Endothelial cell (in vitro differentiated cells): Measurements from ENCODE around the gene SLC22A2. TPM values are rescaled to one million over a fixed set of nuclear protein-coding genes. Genes with fewer than 3 reads are reported as not detected.
A peak's percentile ranks its signal among the peaks of the same experiment; 100 is the strongest.

Experiments used
- DNase-seq: peaks from one replicate; pipeline ENCODE4 v3.0.0; 2021; ENCODE audit warnings: low spot score
- H3K27ac Mint-ChIP-seq: one replicate; pipeline ENCODE4 v1.8.0; 2021; ENCODE audit warnings: mixed read lengths, inconsistent platforms; ENCODE audit not compliant: unreplicated experiment
- H3K27me3 Mint-ChIP-seq: one replicate; pipeline ENCODE4 v1.8.0; 2021; ENCODE audit warnings: mild to moderate bottlenecking, moderate library complexity, mixed read lengths, inconsistent platforms; ENCODE audit not compliant: unreplicated experiment
- H3K36me3 Mint-ChIP-seq: one replicate; pipeline ENCODE4 v1.8.0; 2021; ENCODE audit warnings: mild to moderate bottlenecking, low read depth, mixed read lengths, inconsistent platforms; ENCODE audit not compliant: unreplicated experiment
- H3K4me1 Mint-ChIP-seq: one replicate; pipeline ENCODE4 v1.8.0; 2021; ENCODE audit warnings: mild to moderate bottlenecking, mixed read lengths, inconsistent platforms; ENCODE audit not compliant: unreplicated experiment
- H3K4me3 Mint-ChIP-seq: one replicate; pipeline ENCODE4 v1.8.0; 2021; ENCODE audit warnings: mild to moderate bottlenecking, mixed read lengths, inconsistent platforms; ENCODE audit not compliant: unreplicated experiment
- H3K9me3 Mint-ChIP-seq: one replicate; pipeline ENCODE4 v1.8.0; 2021; ENCODE audit warnings: mixed read lengths, inconsistent platforms; ENCODE audit not compliant: unreplicated experiment
- CTCF ChIP-seq: fragments of 200-600 bp; sonication (generic); IDR thresholded peaks from one replicate; pipeline ENCODE4 v1.5.0; 2021; ENCODE audit warnings: antibody characterized with exemption; ENCODE audit not compliant: unreplicated experiment
- total RNA-seq: library from RNA; stranded (reverse); fragmentation: NEBNext Ultra II Directional; extraction: Animal tissue kit (Norgen Biotek cat#: 25700); gene quantifications from one replicate; pipeline ENCODE4 v1.2.1, GENCODE V29; 2021; ENCODE audit not compliant: unreplicated experiment

SLC22A2 gene
- total RNA-seq, 1 donor from 2014 or later: not detected

GRCh38 chr6:160221918-160222317 lies 36.7 kb downstream of the SLC22A2 start:
- Mint-ChIP-seq H3K27me3 (peaks cover 3% of the 10 kb centered on the region), H3K27ac (no peak overlapping the region), H3K4me3 (no peak overlapping the region), H3K4me1 (no peaks in the 10 kb centered on the region), H3K36me3 (peaks cover 4% of the 10 kb centered on the region), H3K9me3 (no peaks in the 10 kb centered on the region)
- no peak for DNase-seq
- no peak for TF ChIP-seq CTCF

GRCh38 chr6:160221423-160221822 lies 37.2 kb downstream of the SLC22A2 start:
- H3K36me3 Mint-ChIP-seq: peaks cover 4% of the 10 kb centered on the region
- H3K4me3 Mint-ChIP-seq: no peak overlapping the region
- DNase-seq: no peak
- peaks cover 3% of the 10 kb centered on the region for H3K27me3 Mint-ChIP-seq
- no peak for TF ChIP-seq CTCF
- no peaks in the 10 kb centered on the region for H3K9me3 Mint-ChIP-seq
- no peaks in the 10 kb centered on the region for H3K4me1 Mint-ChIP-seq
- H3K27ac Mint-ChIP-seq: no peak overlapping the region

- H3K27me3 Mint-ChIP-seq: peaks cover 3% of the 10 kb centered on the region
- peak overlapping the region; percentile 25 for H3K27ac Mint-ChIP-seq
- H3K4me3 Mint-ChIP-seq: no peak overlapping the region
- no peaks in the 10 kb centered on the region for H3K9me3 Mint-ChIP-seq
- DNase-seq: no peak
- TF ChIP-seq CTCF: no peak
- no peaks in the 10 kb centered on the region for H3K4me1 Mint-ChIP-seq
- peaks cover 4% of the 10 kb centered on the region for H3K36me3 Mint-ChIP-seq
Measured at GRCh38 chr6:160218810-160219209, 39.8 kb downstream of the SLC22A2 start.

GRCh38 chr6:160217863-160218262 lies 40.8 kb downstream of the SLC22A2 start:
- Mint-ChIP-seq H3K9me3 (no peaks in the 10 kb centered on the region), H3K27me3 (peaks cover 3% of the 10 kb centered on the region), H3K27ac (no peak overlapping the region), H3K4me3 (no peak overlapping the region), H3K36me3 (peaks cover 4% of the 10 kb centered on the region), H3K4me1 (no peaks in the 10 kb centered on the region)
- no peak for DNase-seq
- TF ChIP-seq CTCF: no peak

GRCh38 chr6:160217073-160217472 lies 41.5 kb downstream of the SLC22A2 start:
- Mint-ChIP-seq H3K4me1 (no peaks in the 10 kb centered on the region), H3K4me3 (no peak overlapping the region), H3K36me3 (peaks cover 4% of the 10 kb centered on the region), H3K27me3 (peaks cover 3% of the 10 kb centered on the region), H3K27ac (no peak overlapping the region), H3K9me3 (no peaks in the 10 kb centered on the region)
- no peak for DNase-seq
- TF ChIP-seq CTCF: no peak
